ENCODE results near the gene C1orf232. TPM values are rescaled to one million over a fixed set of nuclear protein-coding genes. Genes with fewer than 3 reads are reported as not detected.

The C1orf232 gene
- total and polyA plus RNA-seq, 2 experiments from 2014 or later: not detected

DNA sequence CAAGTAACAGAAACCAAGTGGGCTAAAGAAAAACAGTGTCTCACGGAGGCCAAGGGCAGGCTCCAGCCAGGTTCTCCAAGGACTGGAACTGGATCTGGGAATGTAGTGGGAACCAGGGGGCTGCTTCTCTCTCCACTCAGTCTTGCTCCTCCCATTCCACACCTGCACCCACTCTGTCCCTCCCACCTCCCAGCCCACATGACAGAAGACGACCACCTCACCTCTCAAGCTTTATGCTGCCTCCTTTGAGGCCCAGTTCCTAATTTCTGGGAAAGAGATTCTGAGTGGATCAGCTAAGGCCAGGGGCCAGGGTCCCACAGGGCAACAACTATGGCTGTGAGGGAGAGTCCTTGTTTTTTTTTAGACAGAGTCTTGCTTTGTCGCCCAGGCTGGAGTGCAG lies 46.5 kb upstream of the C1orf232 start:
- no peaks in the 10 kb centered on the region for H3K27me3 ChIP-seq (ENCODE audit: insufficient read depth)
- TF ChIP-seq POLR2AphosphoS5 (IDR thresholded peaks at IDR 0.05; ENCODE audit: low read depth) (no peak), STAT1 (IDR thresholded peaks at IDR 0.05; ENCODE audit: unreplicated experiment) (no peak)
- TF ChIP-seq, protein P1, sequence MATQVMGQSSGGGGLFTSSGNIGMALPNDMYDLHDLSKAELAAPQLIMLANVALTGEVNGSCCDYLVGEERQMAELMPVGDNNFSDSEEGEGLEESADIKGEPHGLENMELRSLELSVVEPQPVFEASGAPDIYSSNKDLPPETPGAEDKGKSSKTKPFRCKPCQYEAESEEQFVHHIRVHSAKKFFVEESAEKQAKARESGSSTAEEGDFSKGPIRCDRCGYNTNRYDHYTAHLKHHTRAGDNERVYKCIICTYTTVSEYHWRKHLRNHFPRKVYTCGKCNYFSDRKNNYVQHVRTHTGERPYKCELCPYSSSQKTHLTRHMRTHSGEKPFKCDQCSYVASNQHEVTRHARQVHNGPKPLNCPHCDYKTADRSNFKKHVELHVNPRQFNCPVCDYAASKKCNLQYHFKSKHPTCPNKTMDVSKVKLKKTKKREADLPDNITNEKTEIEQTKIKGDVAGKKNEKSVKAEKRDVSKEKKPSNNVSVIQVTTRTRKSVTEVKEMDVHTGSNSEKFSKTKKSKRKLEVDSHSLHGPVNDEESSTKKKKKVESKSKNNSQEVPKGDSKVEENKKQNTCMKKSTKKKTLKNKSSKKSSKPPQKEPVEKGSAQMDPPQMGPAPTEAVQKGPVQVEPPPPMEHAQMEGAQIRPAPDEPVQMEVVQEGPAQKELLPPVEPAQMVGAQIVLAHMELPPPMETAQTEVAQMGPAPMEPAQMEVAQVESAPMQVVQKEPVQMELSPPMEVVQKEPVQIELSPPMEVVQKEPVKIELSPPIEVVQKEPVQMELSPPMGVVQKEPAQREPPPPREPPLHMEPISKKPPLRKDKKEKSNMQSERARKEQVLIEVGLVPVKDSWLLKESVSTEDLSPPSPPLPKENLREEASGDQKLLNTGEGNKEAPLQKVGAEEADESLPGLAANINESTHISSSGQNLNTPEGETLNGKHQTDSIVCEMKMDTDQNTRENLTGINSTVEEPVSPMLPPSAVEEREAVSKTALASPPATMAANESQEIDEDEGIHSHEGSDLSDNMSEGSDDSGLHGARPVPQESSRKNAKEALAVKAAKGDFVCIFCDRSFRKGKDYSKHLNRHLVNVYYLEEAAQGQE (IDR thresholded peaks at IDR 0.05; ENCODE audit: unreplicated experiment): no peak
- H3K27ac Mint-ChIP-seq: no peak overlapping the region
- H3K36me3 ChIP-seq (ENCODE audit: insufficient read depth): no peaks in the 10 kb centered on the region
- H3K9me2 ChIP-seq (ENCODE audit: insufficient read depth): no peaks in the 10 kb centered on the region
- ATAC-seq (no peak), DNase-seq (ENCODE audit: low spot score) (no peak)
- H3K4me1 Mint-ChIP-seq: peaks cover 7% of the 10 kb centered on the region; the same call in 2 of the 3 replicates
- H3K4me3 Mint-ChIP-seq: no peak overlapping the region
- H3K4me1 ChIP-seq (ENCODE audit: insufficient read depth): 0 out of 2 replicates have a peak, but pooled peaks cover 3% of the 10 kb centered on the region
- no peaks in the 10 kb centered on the region for H3K36me3 Mint-ChIP-seq (ENCODE audit: low read depth)
- no peak overlapping the region for H3K4me3 ChIP-seq
- no peak overlapping the region for H3K4me2 ChIP-seq
- H3K27me3 Mint-ChIP-seq (ENCODE audit: insufficient read depth, low read depth, poor library complexity): peaks cover 6% of the 10 kb centered on the region
- no peaks in the 10 kb centered on the region for H3K79me2 ChIP-seq (replicated peaks; ENCODE audit: insufficient read depth)
- H4K20me1 ChIP-seq (replicated peaks; ENCODE audit: insufficient read depth): no peaks in the 10 kb centered on the region
- H3K27ac ChIP-seq (ENCODE audit: low read depth): no peak overlapping the region
- no peaks in the 10 kb centered on the region for H3K9me3 Mint-ChIP-seq
- H2AFZ ChIP-seq: no peak overlapping the region
- H3F3A ChIP-seq (replicated peaks; ENCODE audit: low read depth): no peaks in the 10 kb centered on the region

DNA sequence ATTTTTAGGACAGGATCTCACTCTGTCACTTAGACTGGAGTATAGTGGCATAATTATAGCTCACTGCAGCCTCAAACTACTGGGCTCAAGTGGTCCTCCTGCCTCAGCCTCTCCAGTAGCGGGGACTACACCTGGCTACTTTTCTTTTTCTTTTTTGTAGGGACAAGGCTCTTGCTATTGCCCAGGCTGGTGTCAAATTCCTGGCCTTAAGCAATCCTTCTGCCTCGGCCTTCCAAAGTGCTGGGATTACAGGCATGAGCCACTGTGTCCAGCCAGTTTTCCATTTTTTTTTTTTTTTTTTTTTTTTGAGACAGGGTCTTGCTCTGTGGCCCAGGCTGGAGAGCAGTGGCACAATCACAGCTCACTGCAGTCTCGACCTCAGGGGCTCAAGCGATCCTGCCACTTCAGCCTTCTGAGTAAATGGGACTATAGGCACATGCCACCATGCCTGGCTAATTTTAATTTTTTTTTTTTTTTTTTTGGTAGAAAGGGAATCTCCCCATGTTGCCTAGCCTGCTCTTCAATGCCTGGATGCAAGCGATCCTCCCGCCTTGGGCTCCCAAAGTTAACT lies 44.7 kb upstream of the C1orf232 start:
- no peaks in the 10 kb centered on the region for H3K9me2 ChIP-seq (ENCODE audit: insufficient read depth)
- no peaks in the 10 kb centered on the region for H3K27me3 ChIP-seq (ENCODE audit: insufficient read depth)
- no peaks in the 10 kb centered on the region for H3K36me3 ChIP-seq (ENCODE audit: insufficient read depth)
- H3K27ac Mint-ChIP-seq: no peak overlapping the region
- H3K27me3 Mint-ChIP-seq (ENCODE audit: insufficient read depth, low read depth, poor library complexity): no peaks in the 10 kb centered on the region
- H3K36me3 Mint-ChIP-seq (ENCODE audit: low read depth): no peaks in the 10 kb centered on the region
- no peak overlapping the region for H3K27ac ChIP-seq (ENCODE audit: low read depth)
- H3K4me1 ChIP-seq (ENCODE audit: insufficient read depth): no peaks in the 10 kb centered on the region
- no peak for DNase-seq (ENCODE audit: low spot score)
- H3K4me1 Mint-ChIP-seq: peaks cover 7% of the 10 kb centered on the region; the same call in 2 of the 3 replicates
- no peak overlapping the region for H3K4me2 ChIP-seq
- H2AFZ ChIP-seq: no peak overlapping the region
- no peaks in the 10 kb centered on the region for H3K9me3 Mint-ChIP-seq
- no peak overlapping the region for H3K4me3 ChIP-seq
- no peak overlapping the region for H3K4me3 Mint-ChIP-seq
- no peaks in the 10 kb centered on the region for H4K20me1 ChIP-seq (replicated peaks; ENCODE audit: insufficient read depth)
- H3F3A ChIP-seq (replicated peaks; ENCODE audit: low read depth): no peaks in the 10 kb centered on the region
- H3K79me2 ChIP-seq (replicated peaks; ENCODE audit: insufficient read depth): no peaks in the 10 kb centered on the region
- no peak for ATAC-seq
- TF ChIP-seq, protein P2, sequence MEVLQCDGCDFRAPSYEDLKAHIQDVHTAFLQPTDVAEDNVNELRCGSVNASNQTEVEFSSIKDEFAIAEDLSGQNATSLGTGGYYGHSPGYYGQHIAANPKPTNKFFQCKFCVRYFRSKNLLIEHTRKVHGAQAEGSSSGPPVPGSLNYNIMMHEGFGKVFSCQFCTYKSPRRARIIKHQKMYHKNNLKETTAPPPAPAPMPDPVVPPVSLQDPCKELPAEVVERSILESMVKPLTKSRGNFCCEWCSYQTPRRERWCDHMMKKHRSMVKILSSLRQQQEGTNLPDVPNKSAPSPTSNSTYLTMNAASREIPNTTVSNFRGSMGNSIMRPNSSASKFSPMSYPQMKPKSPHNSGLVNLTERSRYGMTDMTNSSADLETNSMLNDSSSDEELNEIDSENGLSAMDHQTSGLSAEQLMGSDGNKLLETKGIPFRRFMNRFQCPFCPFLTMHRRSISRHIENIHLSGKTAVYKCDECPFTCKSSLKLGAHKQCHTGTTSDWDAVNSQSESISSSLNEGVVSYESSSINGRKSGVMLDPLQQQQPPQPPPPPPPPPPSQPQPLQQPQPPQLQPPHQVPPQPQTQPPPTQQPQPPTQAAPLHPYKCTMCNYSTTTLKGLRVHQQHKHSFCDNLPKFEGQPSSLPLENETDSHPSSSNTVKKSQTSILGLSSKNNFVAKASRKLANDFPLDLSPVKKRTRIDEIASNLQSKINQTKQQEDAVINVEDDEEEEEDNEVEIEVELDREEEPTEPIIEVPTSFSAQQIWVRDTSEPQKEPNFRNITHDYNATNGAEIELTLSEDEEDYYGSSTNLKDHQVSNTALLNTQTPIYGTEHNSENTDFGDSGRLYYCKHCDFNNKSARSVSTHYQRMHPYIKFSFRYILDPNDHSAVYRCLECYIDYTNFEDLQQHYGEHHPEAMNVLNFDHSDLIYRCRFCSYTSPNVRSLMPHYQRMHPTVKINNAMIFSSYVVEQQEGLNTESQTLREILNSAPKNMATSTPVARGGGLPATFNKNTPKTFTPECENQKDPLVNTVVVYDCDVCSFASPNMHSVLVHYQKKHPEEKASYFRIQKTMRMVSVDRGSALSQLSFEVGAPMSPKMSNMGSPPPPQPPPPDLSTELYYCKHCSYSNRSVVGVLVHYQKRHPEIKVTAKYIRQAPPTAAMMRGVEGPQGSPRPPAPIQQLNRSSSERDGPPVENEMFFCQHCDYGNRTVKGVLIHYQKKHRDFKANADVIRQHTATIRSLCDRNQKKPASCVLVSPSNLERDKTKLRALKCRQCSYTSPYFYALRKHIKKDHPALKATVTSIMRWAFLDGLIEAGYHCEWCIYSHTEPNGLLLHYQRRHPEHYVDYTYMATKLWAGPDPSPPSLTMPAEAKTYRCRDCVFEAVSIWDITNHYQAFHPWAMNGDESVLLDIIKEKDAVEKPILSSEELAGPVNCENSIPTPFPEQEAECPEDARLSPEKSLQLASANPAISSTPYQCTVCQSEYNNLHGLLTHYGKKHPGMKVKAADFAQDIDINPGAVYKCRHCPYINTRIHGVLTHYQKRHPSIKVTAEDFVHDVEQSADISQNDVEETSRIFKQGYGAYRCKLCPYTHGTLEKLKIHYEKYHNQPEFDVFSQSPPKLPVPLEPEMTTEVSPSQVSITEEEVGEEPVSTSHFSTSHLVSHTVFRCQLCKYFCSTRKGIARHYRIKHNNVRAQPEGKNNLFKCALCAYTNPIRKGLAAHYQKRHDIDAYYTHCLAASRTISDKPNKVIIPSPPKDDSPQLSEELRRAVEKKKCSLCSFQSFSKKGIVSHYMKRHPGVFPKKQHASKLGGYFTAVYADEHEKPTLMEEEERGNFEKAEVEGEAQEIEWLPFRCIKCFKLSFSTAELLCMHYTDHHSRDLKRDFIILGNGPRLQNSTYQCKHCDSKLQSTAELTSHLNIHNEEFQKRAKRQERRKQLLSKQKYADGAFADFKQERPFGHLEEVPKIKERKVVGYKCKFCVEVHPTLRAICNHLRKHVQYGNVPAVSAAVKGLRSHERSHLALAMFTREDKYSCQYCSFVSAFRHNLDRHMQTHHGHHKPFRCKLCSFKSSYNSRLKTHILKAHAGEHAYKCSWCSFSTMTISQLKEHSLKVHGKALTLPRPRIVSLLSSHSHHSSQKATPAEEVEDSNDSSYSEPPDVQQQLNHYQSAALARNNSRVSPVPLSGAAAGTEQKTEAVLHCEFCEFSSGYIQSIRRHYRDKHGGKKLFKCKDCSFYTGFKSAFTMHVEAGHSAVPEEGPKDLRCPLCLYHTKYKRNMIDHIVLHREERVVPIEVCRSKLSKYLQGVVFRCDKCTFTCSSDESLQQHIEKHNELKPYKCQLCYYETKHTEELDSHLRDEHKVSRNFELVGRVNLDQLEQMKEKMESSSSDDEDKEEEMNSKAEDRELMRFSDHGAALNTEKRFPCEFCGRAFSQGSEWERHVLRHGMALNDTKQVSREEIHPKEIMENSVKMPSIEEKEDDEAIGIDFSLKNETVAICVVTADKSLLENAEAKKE (CRISPR knock-in tag; IDR thresholded peaks at IDR 0.05): no peak
- TF ChIP-seq STAT1 (IDR thresholded peaks at IDR 0.05; ENCODE audit: unreplicated experiment) (no peak), POLR2AphosphoS5 (IDR thresholded peaks at IDR 0.05; ENCODE audit: low read depth) (no peak), ZNF114 (CRISPR knock-in tag; IDR thresholded peaks at IDR 0.05) (no peak), JUNB (IDR thresholded peaks at IDR 0.05; ENCODE audit: unreplicated experiment) (no peak)
- TF ChIP-seq, protein P3, sequence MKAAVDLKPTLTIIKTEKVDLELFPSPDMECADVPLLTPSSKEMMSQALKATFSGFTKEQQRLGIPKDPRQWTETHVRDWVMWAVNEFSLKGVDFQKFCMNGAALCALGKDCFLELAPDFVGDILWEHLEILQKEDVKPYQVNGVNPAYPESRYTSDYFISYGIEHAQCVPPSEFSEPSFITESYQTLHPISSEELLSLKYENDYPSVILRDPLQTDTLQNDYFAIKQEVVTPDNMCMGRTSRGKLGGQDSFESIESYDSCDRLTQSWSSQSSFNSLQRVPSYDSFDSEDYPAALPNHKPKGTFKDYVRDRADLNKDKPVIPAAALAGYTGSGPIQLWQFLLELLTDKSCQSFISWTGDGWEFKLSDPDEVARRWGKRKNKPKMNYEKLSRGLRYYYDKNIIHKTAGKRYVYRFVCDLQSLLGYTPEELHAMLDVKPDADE (IDR thresholded peaks at IDR 0.05): no peak
